Stimulated activated CD4-positive, alpha-beta T cell treated with anti-CD3 and anti-CD28 coated beads, Interleukin-15, amount 100 ng/mL, for 48 hours (primary cell): ENCODE results near the gene FBXO38.
"Not testable (repeated sequence)": the region's sequence is repeated elsewhere in the genome, so short reads cannot be mapped to it uniquely, and the experiment has no call there.

ENCODE experiments used
- DNase-seq, 2 donors: peaks; one replicate each; pipeline ENCODE4 v3.0.0-alpha.2; 2020; ENCODE audit warnings: low read depth in 2 of 2

The FBXO38 gene

GRCh38 chr5:148427370-148428042 lies 43.7 kb downstream of the FBXO38 start:
- no peak for DNase-seq

- no peak for DNase-seq
These were observed 45.1 kb downstream of the FBXO38 start for GRCh38 chr5:148428848-148429247.

- DNase-seq: no peak
These were observed 50.1 kb downstream of the FBXO38 start for GRCh38 chr5:148433826-148434225.

GRCh38 chr5:148436029-148436428 lies 52.3 kb downstream of the FBXO38 start:
- DNase-seq: no peak

DNA sequence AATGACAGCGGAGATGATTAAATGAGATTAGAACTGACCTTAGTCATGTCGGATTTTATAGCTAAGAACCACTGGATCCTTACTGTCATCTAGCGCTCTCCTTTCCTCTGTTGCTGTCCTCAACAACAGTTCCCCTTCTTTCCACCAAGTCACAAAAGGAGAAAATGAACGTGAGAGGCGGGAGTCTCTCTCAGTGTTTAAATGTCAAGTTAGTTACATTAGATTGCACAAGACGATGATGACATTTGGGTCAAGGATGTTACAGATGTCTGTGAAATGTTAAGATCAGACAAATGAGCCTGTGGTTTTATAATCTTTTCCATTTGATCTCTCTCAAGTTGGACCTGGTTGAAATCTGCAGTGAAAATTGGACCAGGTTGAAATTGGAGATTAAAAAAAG lies 53.5 kb downstream of the FBXO38 start:
- DNase-seq: no peak

GRCh38 chr5:148438933-148439332 lies 55.2 kb downstream of the FBXO38 start:
- no peak for DNase-seq

GRCh38 chr5:148443241-148443640 lies 59.5 kb downstream of the FBXO38 start:
- no peak for DNase-seq

DNA sequence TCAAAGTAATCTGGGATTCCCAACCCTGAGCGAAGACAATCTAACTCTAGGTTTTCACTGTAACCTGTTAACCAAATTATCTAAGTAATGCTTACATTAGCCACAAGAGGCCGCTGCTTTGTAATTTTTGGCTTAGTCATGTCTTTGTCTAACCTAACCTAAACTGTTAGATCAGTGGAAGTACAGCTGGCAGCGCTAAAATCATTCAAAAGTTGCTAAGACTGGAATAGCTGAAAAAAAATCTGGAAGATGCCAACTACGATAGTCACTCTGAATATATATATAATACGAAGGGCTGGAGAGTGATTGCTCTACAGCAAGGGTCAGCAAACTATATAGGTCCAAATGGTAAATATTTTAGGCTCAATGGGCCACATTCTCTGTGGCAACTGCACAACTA lies 60.2 kb downstream of the FBXO38 start:
- peak; percentile 2 to 24 for DNase-seq

- DNase-seq: no peak
These were observed 61.8 kb downstream of the FBXO38 start for GRCh38 chr5:148445578-148445977.

- no peak for DNase-seq
These were observed 62.9 kb downstream of the FBXO38 start for GRCh38 chr5:148446611-148447010.

DNA sequence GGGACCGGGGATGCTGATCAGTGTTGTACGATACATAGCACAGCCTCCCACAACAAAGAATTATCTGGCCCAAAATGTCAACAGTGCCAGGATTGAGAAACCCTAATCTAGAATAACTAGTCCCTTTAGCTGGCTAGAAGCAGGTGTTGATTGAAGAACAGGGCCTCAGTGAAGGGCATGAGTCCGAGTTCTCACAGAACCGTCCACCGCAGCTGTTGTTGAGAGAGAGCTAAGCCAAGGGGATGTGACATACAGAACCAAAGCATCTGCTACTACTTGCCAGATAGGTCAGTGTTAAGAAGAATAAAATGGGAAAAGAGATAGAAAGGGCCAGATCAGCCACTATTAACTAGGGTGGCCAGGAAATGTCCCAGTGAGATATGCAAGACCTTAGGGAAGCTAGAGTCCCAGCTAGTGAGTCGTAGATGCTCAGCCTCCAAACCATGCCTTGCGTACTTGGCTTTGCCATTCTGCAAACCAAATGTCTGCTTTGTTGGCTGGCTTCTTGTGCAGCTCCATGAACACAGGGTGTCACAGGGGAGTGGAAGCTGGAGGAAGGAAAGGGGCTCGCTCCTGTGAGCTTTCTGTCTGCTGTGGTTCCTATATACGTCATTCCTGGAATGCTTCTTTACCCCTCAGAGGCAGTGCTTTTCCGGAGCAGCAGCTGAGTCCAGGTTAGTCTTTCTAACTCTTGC lies 68.9 kb downstream of the FBXO38 start:
- no peak for DNase-seq

GRCh38 chr5:148454576-148454975 lies 70.8 kb downstream of the FBXO38 start:
- no peak for DNase-seq

- DNase-seq: no peak
These were observed 71.4 kb downstream of the FBXO38 start for GRCh38 chr5:148455185-148455584.

- no peak for DNase-seq
These were observed 73.4 kb downstream of the FBXO38 start for GRCh38 chr5:148457183-148457620.

DNA sequence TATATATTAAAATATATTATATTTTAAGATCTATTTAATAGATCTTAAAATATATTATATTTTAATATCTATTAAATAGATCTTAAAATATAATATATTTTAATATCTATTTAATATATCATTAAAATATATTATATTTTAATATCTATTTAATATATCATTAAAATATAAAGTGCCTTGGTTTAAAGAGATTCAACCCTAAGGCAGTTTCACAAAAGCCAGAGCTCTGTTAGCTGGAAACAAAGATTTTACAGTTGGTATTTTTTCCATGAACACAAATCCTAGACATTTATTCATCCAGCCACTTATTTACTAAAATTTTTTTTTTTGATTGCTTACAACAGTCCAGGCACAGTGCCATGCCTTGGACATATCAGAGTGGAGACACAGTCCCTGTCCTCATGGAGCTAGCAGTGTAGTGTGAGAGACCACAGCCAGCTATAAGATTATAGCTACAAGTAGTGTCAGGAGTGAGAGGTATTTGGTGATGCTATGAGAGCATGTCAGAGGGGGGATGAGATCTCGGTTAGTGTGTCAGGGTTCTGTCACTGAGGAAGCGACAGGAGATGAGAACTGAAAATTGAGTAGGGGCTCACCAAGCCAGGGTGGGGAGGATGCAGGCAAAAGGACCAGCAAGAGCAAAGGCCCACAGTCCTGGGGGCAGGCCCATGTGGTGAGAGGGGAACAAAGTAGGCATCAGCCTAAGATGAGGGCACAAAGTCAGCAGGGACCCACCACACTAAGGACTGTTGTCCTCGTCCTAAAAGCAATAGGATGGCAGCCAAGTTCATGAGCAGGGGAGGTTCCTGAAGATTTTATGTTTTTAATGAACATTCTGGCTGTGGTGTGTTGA lies 74.5 kb downstream of the FBXO38 start:
- DNase-seq: no peak

GRCh38 chr5:148459669-148460068 lies 75.9 kb downstream of the FBXO38 start:
- no peak for DNase-seq

- no peak for DNase-seq
These were observed 81.8 kb downstream of the FBXO38 start for GRCh38 chr5:148465381-148466235.

DNA sequence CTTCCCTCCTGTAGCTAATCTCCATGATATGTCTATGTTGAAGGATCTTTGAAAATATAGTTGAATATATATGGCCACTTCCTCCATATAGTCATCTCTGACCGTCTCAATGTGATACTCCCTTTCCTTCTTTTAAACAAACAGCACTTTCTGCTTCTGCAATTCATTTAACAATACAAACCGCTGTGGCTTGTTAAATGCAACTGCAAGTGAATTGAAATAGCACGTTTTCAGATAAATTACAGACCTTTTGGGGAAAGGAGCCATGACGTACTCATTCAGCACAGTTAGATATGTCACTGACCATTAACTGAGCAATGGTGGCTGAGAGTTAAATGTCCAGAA lies 82.5 kb downstream of the FBXO38 start:
- no peak for DNase-seq

GRCh38 chr5:148467958-148468357 lies 84.2 kb downstream of the FBXO38 start:
- no peak for DNase-seq

GRCh38 chr5:148468746-148469145 lies 85.0 kb downstream of the FBXO38 start:
- not testable (repeated sequence) for DNase-seq

DNA sequence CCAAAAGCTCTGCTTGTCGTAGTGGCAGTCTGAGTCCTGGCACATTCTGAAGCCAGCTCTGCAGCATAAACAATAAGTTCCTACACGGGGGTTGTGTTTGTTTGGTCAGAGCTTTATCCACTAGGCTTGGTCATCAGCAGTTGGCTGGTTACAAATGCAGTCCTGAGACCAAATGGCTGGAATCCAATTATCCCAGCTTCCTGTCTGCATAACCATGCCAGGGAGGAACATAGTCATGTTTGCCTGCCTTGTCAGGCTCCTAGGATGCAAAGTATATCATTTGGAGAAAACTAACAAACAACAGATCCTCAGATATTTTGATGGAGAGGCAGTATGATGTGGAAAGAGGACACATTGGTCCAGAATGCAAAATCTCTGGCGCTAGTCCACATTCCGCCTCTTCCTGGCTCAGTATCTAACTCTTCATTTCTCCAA lies 85.8 kb downstream of the FBXO38 start:
- no peak for DNase-seq

GRCh38 chr5:148471379-148471778 lies 87.6 kb downstream of the FBXO38 start:
- DNase-seq: no peak
